ENCODE results near the gene NXF1.

- TF ChIP-seq CTCF (optimal IDR thresholded peaks at IDR 0.05 in 1 of 3, IDR thresholded peaks at IDR 0.05 in 1 of 3, conservative IDR thresholded peaks at IDR 0.05 in 1 of 3; ENCODE audit: extremely low read depth in 1 of 3, insufficient read depth in 2 of 3, low read length in 3 of 3) (no peak), EZH2 (IDR thresholded peaks at IDR 0.05; ENCODE audit: low read length) (no peak)
Observed at GRCh38 chr11:62850911-62851806, 45.9 kb upstream of the NXF1 start.
